ENCODE data around the gene ADCY6. TPM values are rescaled to one million over a fixed set of nuclear protein-coding genes. Genes with fewer than 3 reads are reported as not detected.

Gene ADCY6
- total RNA-seq, 1 experiment from 2014 or later, result 31.1 TPM

DNA sequence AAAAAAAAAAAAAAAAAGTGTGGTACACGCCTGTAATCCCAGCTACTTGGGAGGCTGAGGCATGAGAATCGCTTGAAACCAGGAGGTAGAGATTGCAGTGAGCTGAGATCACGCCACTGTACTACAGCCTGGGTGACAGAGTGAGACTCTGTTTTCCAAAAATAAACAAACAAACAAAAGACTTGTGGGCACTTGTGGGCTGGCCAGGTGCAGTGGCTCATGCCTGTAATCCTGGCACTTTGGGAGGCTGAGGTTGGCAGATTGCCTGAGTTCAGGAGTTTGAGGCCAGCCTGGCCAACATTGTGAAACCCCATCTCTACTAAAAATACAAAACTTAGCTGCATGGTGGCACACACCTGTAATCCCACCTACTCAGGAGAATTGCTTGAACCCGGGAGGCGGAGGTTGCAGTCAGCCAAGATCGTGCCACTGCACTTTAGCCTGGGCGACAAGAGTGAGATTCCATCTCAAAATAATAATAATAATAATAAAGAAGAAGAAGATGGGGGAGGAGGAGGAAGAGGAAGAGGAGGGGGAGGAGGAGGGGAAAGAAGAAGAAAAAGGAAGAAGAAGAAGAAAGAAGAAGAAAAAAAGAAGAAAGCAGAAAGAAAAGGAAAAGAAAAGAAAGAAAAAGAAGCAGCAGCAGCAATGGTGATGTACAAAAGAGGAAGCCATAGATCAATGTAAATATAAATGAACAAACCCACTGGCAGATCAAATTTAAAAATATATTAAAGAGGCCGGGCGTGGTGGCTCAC lies 44.5 kb downstream of the ADCY6 start:
- H3K9me3 Mint-ChIP-seq, result no peaks in the 10 kb centered on the region
- H2BK5ac ChIP-seq (ENCODE audit: insufficient read length, low read length), result no peak overlapping the region
- no peaks in the 10 kb centered on the region for H3K79me1 ChIP-seq (ENCODE audit: insufficient read depth, low read depth, low read length, poor library complexity, severe bottlenecking)
- no peak overlapping the region for H3T11ph ChIP-seq (ENCODE audit: low read length)
- no peak overlapping the region for H3K27ac ChIP-seq (ENCODE audit: insufficient read length, low read depth, low read length)
- H3K56ac ChIP-seq (ENCODE audit: insufficient read length, low read depth, low read length), result no peak overlapping the region
- H3K4me1 ChIP-seq (ENCODE audit: insufficient read depth, low read length), result no peaks in the 10 kb centered on the region
- H2BK15ac ChIP-seq (ENCODE audit: low read depth, low read length), result no peak overlapping the region
- no peak overlapping the region for H2BK12ac ChIP-seq (ENCODE audit: insufficient read length, low read depth, low read length)
- H3K9me3 ChIP-seq (ENCODE audit: control insufficient read depth, low read depth, low read length), result no peaks in the 10 kb centered on the region
- H4K20me1 ChIP-seq (ENCODE audit: control insufficient read depth, insufficient read depth, insufficient read length), result no peaks in the 10 kb centered on the region
- no peaks in the 10 kb centered on the region for H3K79me2 ChIP-seq (ENCODE audit: insufficient read depth, low read length)
- no peak overlapping the region for H2BK20ac ChIP-seq (ENCODE audit: low read depth, low read length, poor library complexity, severe bottlenecking)
- H3K18ac ChIP-seq (ENCODE audit: insufficient read length, low read depth, low read length), result no peak overlapping the region
- no peak overlapping the region for H3K23ac ChIP-seq (ENCODE audit: insufficient read length, low read depth, low read length)
- TF ChIP-seq, protein P1, sequence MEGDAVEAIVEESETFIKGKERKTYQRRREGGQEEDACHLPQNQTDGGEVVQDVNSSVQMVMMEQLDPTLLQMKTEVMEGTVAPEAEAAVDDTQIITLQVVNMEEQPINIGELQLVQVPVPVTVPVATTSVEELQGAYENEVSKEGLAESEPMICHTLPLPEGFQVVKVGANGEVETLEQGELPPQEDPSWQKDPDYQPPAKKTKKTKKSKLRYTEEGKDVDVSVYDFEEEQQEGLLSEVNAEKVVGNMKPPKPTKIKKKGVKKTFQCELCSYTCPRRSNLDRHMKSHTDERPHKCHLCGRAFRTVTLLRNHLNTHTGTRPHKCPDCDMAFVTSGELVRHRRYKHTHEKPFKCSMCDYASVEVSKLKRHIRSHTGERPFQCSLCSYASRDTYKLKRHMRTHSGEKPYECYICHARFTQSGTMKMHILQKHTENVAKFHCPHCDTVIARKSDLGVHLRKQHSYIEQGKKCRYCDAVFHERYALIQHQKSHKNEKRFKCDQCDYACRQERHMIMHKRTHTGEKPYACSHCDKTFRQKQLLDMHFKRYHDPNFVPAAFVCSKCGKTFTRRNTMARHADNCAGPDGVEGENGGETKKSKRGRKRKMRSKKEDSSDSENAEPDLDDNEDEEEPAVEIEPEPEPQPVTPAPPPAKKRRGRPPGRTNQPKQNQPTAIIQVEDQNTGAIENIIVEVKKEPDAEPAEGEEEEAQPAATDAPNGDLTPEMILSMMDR (conservative IDR thresholded peaks at IDR 0.05), result no peak
- H4K5ac ChIP-seq (ENCODE audit: insufficient read length, low read depth, low read length), result no peak overlapping the region
- no peak overlapping the region for H3K14ac ChIP-seq (ENCODE audit: insufficient read depth, low read length)
- no peak overlapping the region for H3K4ac ChIP-seq (ENCODE audit: low read depth, low read length)
- no peak overlapping the region for H2AK5ac ChIP-seq (ENCODE audit: insufficient read length, low read length)
- WGBS (ENCODE audit: extremely low coverage, insufficient read length, low lambda C conversion rate), result no CpG with 5 or more reads among the region's 9 CpGs
- H2BK120ac ChIP-seq (ENCODE audit: low read depth, low read length, poor library complexity, severe bottlenecking), result no peak overlapping the region
- no peak overlapping the region for H3K27ac Mint-ChIP-seq
- no peak overlapping the region for H3K4me2 ChIP-seq (ENCODE audit: insufficient read depth, insufficient read length, low read length)
- H4K8ac ChIP-seq (replicated peaks; ENCODE audit: insufficient read length, low read depth, low read length), result no peak overlapping the region
- no peak overlapping the region for H2AFZ ChIP-seq (ENCODE audit: low read length)
- H3K27me3 ChIP-seq (ENCODE audit: insufficient read depth, low read length), result no peaks in the 10 kb centered on the region
- H3K4me3 Mint-ChIP-seq, result no peak overlapping the region
- no peaks in the 10 kb centered on the region for H3K36me3 Mint-ChIP-seq (ENCODE audit: insufficient read depth in 1 of 3, low read depth in 3 of 3)
- H4K91ac ChIP-seq (ENCODE audit: insufficient read length, low read depth, low read length), result no peak overlapping the region
- H3K4me1 Mint-ChIP-seq, result no peaks in the 10 kb centered on the region
- no peak overlapping the region for H3K9ac ChIP-seq (ENCODE audit: extremely low read depth, insufficient read length, low read length)
- peaks cover 13% of the 10 kb centered on the region for H3K27me3 Mint-ChIP-seq (ENCODE audit: low read depth)
- H3K23me2 ChIP-seq (ENCODE audit: insufficient read length, low read depth, low read length, poor library complexity, severe bottlenecking), result no peaks in the 10 kb centered on the region
- no peak for DNase-seq
